Neural cell (in vitro differentiated cells): ENCODE measurements around the gene EIF2A.

Experiments used
- CTCF ChIP-seq: fragments of 450-650 bp; IDR thresholded peaks from 2 replicates; pipeline ENCODE4 v1.5.1; 2014; ENCODE audit warnings: antibody characterized with exemption, mild to moderate bottlenecking, moderate library complexity; ENCODE audit not compliant: poor library complexity, severe bottlenecking
- MXI1 ChIP-seq: fragments of 450-650 bp; conservative IDR thresholded peaks from 2 replicates; pipeline ENCODE4 v1.6.1; 2014; ENCODE audit warnings: antibody characterized with exemption, mild to moderate bottlenecking; ENCODE audit not compliant: poor library complexity, severe bottlenecking
- SMC3 ChIP-seq: fragments of 450-650 bp; conservative IDR thresholded peaks from 2 replicates; pipeline ENCODE4 v1.6.1; 2014; ENCODE audit warnings: antibody characterized with exemption, mild to moderate bottlenecking, moderate library complexity; ENCODE audit not compliant: poor library complexity
- TF ChIP-seq, protein P1 (sequence below): IDR thresholded peaks from 2 replicates; pipeline ENCODE4 v1.6.1; 2012; ENCODE audit warnings: borderline replicate concordance

DNA sequence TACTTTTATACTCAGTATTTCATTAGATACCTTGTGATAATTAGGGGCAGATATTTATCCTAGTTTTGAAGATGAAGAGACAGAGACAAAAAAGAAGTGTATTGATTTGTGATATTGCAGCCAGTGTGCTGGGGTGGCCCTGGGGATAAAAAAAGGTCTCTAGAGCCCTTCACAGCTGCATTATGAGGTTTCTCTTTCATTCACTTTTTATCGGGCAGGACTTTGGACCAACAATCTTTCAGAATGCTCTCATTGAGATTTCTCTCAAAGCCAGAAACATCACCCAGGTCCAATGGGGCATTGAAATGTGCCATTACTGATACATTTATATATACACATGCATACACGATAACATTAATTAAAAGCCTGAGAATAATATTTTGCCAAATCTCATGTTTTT lies 36.0 kb downstream of the EIF2A start:
- TF ChIP-seq CTCF (no peak), MXI1 (no peak), SMC3 (no peak)
- TF ChIP-seq, protein P1, sequence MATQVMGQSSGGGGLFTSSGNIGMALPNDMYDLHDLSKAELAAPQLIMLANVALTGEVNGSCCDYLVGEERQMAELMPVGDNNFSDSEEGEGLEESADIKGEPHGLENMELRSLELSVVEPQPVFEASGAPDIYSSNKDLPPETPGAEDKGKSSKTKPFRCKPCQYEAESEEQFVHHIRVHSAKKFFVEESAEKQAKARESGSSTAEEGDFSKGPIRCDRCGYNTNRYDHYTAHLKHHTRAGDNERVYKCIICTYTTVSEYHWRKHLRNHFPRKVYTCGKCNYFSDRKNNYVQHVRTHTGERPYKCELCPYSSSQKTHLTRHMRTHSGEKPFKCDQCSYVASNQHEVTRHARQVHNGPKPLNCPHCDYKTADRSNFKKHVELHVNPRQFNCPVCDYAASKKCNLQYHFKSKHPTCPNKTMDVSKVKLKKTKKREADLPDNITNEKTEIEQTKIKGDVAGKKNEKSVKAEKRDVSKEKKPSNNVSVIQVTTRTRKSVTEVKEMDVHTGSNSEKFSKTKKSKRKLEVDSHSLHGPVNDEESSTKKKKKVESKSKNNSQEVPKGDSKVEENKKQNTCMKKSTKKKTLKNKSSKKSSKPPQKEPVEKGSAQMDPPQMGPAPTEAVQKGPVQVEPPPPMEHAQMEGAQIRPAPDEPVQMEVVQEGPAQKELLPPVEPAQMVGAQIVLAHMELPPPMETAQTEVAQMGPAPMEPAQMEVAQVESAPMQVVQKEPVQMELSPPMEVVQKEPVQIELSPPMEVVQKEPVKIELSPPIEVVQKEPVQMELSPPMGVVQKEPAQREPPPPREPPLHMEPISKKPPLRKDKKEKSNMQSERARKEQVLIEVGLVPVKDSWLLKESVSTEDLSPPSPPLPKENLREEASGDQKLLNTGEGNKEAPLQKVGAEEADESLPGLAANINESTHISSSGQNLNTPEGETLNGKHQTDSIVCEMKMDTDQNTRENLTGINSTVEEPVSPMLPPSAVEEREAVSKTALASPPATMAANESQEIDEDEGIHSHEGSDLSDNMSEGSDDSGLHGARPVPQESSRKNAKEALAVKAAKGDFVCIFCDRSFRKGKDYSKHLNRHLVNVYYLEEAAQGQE: no peak
